ENCODE results near the gene ANKRD12. TPM values are rescaled to one million over a fixed set of nuclear protein-coding genes. Genes with fewer than 3 reads are reported as not detected.

The ANKRD12 gene
- total and polyA plus RNA-seq, 2 of the 4 experiments (the other 2 are of a cell fraction), result 2.6 to 12.9 TPM

DNA sequence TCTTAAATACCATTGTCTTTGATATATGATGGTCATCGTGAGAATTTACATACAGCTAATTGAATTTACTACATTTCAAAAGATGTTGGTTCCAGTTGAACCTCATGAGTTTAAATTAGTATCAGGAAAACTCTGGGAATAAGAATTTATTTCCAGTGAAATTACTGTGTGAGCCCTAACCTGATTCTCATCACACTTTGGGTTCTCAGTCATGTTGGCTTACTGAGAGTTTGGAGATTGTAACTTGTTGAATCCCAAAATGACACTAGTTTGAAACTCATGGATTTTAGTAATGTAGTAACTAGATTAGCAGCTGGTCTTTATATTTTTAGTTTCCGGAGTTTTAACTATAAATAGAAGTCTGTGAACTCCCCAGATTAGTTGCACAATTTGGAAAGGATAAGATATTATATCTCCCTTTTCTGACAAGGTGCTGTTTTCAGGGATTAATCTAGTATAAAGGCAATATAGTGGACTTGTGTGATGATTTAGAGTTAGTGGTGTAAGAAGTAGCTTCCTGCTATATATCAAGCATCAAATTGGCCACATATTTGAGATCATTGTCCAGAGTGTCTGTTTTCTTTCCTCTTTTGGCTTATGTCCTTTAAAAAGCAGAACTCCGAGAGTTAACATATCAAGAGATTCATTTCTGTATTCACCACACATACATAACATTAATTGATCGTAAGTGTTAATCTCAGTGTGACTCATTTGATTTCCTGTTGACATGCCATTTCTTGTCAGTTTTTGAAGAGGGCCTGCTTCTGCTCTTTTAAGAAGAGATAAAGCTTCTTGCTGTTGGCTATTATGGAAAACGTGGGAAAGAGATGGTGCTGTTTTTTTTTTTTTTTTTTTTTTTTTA is 18.4 kb upstream of the ANKRD12 start:
- in situ Hi-C loops (cut with MboI; ENCODE audit: low sequenced_read_pairs), result no loop called here
- intact Hi-C loops (cut with micrococcal nuclease), result loop anchor here (1.0 kb wide), 1 partner anchor 45 kb away; no protein-coding TSS in a partner anchor
- no peak overlapping the region for H2AK5ac ChIP-seq (ENCODE audit: low read depth, low read length)

More for the DNA sequence above, 18.4 kb upstream of the ANKRD12 start:
- Histone ChIP-seq H3K27me3 (ENCODE audit: control insufficient read depth, insufficient read depth, low read length) (no peaks in the 10 kb centered on the region), H3K27ac (ENCODE audit: insufficient read depth, low read length) (peak overlapping the region; percentile 25; the same call in 1 of the 2 replicates), H3K4me3 (ENCODE audit: insufficient read depth, low read depth, low read length) (no peak overlapping the region), H2BK120ac (ENCODE audit: low read depth, low read length) (no peak overlapping the region), H3K79me1 (ENCODE audit: low read depth in 1 of 2, low read length in 2 of 2) (peaks cover 7 to 55% of the 10 kb centered on the region in 2 experiments; a peak in 3 of 4 replicates), H3K14ac (replicated peaks; ENCODE audit: low read depth, low read length) (0 out of 2 replicates have a peak overlapping the region, but pooled peaks have one; percentile 5), H4K20me1 (ENCODE audit: insufficient read depth, low read length) (peaks cover 43% of the 10 kb centered on the region), H3K18ac (ENCODE audit: low read depth, low read length) (peak overlapping the region; percentile 79; the same call in 1 of the 2 replicates), H3K23ac (ENCODE audit: low read depth, low read length) (peak overlapping the region; percentile 72; the same call in 1 of the 2 replicates), H3K9ac (ENCODE audit: low read depth, low read length) (no peak overlapping the region; the same call in 1 of the 2 replicates), H4K8ac (ENCODE audit: low read depth in 2 of 2, low read length in 2 of 2) (no peak overlapping the region; a peak in 1 of 4 replicates), H3K36me3 (ENCODE audit: control insufficient read depth, insufficient read depth, low read length) (peaks cover 8% of the 10 kb centered on the region), H2BK5ac (ENCODE audit: low read depth, low read length, poor library complexity, severe bottlenecking) (peak overlapping the region; percentile 60), H2BK20ac (ENCODE audit: low read depth, low read length) (no peak overlapping the region), H4K91ac (ENCODE audit: insufficient read depth, low read depth, low read length) (no peak overlapping the region), H3K9me1 (ENCODE audit: insufficient read depth, low read length) (peaks cover 7% of the 10 kb centered on the region; the same call in 1 of the 2 replicates), H3K9me3 (ENCODE audit: control insufficient read depth, insufficient read depth, low read length) (no peaks in the 10 kb centered on the region), H3K4me1 (ENCODE audit: control insufficient read depth, insufficient read depth, low read length) (peaks cover 16% of the 10 kb centered on the region), H2AK9ac (replicated peaks; ENCODE audit: low read depth, low read length, poor library complexity) (no peak overlapping the region), H2AFZ (replicated peaks; ENCODE audit: low read length, poor library complexity) (no peak overlapping the region), H4K5ac (ENCODE audit: low read depth, low read length) (no peak overlapping the region), H2BK15ac (ENCODE audit: low read depth, low read length) (no peak overlapping the region), H3K56ac (ENCODE audit: extremely low read depth, insufficient read depth, low read length) (no peak overlapping the region), H3K4ac (ENCODE audit: low read depth, low read length) (no peak overlapping the region), H3K4me2 (ENCODE audit: low read depth, low read length) (peak overlapping the region; percentile 73)
- no TSS peak for BruUV-seq (replicated peaks)
- ATAC-seq (ENCODE audit: low read depth), result no peak
- dilution Hi-C loops (cut with HindIII; ENCODE audit: low sequenced_read_pairs, unreplicated experiment), result no loop called here
- WGBS, 2 experiments (ENCODE audit: extremely low coverage in 2 of 2, insufficient read length in 1 of 2), result no CpG with 5 or more reads among the region's 5 CpGs
- TF ChIP-seq BHLHE40 (IDR thresholded peaks at IDR 0.05; ENCODE audit: low read depth, low read length), result no peak
- peak; percentile 70 for TF ChIP-seq CEBPB (IDR thresholded peaks at IDR 0.05; ENCODE audit: low read depth, low read length)
- TF ChIP-seq, protein P1, sequence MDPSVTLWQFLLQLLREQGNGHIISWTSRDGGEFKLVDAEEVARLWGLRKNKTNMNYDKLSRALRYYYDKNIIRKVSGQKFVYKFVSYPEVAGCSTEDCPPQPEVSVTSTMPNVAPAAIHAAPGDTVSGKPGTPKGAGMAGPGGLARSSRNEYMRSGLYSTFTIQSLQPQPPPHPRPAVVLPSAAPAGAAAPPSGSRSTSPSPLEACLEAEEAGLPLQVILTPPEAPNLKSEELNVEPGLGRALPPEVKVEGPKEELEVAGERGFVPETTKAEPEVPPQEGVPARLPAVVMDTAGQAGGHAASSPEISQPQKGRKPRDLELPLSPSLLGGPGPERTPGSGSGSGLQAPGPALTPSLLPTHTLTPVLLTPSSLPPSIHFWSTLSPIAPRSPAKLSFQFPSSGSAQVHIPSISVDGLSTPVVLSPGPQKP (IDR thresholded peaks at IDR 0.05; ENCODE audit: borderline replicate concordance, low read depth, low read length), result no peak
- no peak for DNase-seq
- POLR2A ChIA-PET (ENCODE audit: unreplicated experiment), result interaction anchor here (0.6 kb wide), 1 partner anchor 1648 kb away, joined by 3 read pairs; no protein-coding TSS in a partner anchor
- CTCF ChIA-PET, result no interaction called here
